GF-D8 (cell line): ENCODE results near the gene SEPTIN5.
"Not testable (repeated sequence)": the region's sequence is repeated elsewhere in the genome, so short reads cannot be mapped to it uniquely, and the experiment has no call there.

ENCODE experiments used
- DNase-seq: peaks from one replicate; lab custom pipeline; 2025; lab: John Stamatoyannopoulos, UW

Gene SEPTIN5

GRCh38 chr22:19680911-19681862 lies 33.1 kb upstream of the SEPTIN5 start:
- no peak for DNase-seq

- DNase-seq: no peak
Observed at GRCh38 chr22:19681863-19682245, 32.4 kb upstream of the SEPTIN5 start.

GRCh38 chr22:19686946-19687345 lies 27.4 kb upstream of the SEPTIN5 start:
- DNase-seq: peak; percentile 21

- DNase-seq: peak; percentile 96
Observed at GRCh38 chr22:19687561-19688300, 26.6 kb upstream of the SEPTIN5 start.

GRCh38 chr22:19688301-19689290 lies 25.7 kb upstream of the SEPTIN5 start:
- peak; percentile 69 for DNase-seq

GRCh38 chr22:19689408-19689807 lies 24.9 kb upstream of the SEPTIN5 start:
- DNase-seq: no peak

GRCh38 chr22:19691007-19691720 lies 23.1 kb upstream of the SEPTIN5 start:
- no peak for DNase-seq

GRCh38 chr22:19691721-19692341 lies 22.5 kb upstream of the SEPTIN5 start:
- DNase-seq: no peak

GRCh38 chr22:19693581-19693980 lies 20.7 kb upstream of the SEPTIN5 start:
- no peak for DNase-seq

- DNase-seq: no peak
Observed at GRCh38 chr22:19693981-19694670, 20.2 kb upstream of the SEPTIN5 start.

GRCh38 chr22:19694696-19695095 lies 19.6 kb upstream of the SEPTIN5 start:
- no peak for DNase-seq

GRCh38 chr22:19696504-19697276 lies 17.6 kb upstream of the SEPTIN5 start:
- no peak for DNase-seq

- DNase-seq: not testable (repeated sequence)
Observed at GRCh38 chr22:19697871-19698270, 16.4 kb upstream of the SEPTIN5 start.

- DNase-seq: no peak
Observed at GRCh38 chr22:19700790-19701419, 13.4 kb upstream of the SEPTIN5 start.

GRCh38 chr22:19701420-19702145 lies 12.7 kb upstream of the SEPTIN5 start:
- no peak for DNase-seq

- no peak for DNase-seq
Observed at GRCh38 chr22:19703869-19704268, 10.4 kb upstream of the SEPTIN5 start.

GRCh38 chr22:19704355-19705015 lies 9.8 kb upstream of the SEPTIN5 start:
- DNase-seq: no peak
